Superior temporal gyrus (tissue), 1 donor: ENCODE results near the gene TNS4.

Source experiments
- DNase-seq: peaks from one replicate; pipeline ENCODE4 v3.0.0-alpha.2; 2016; ENCODE audit errors: extremely low spot score

TNS4 gene

DNA sequence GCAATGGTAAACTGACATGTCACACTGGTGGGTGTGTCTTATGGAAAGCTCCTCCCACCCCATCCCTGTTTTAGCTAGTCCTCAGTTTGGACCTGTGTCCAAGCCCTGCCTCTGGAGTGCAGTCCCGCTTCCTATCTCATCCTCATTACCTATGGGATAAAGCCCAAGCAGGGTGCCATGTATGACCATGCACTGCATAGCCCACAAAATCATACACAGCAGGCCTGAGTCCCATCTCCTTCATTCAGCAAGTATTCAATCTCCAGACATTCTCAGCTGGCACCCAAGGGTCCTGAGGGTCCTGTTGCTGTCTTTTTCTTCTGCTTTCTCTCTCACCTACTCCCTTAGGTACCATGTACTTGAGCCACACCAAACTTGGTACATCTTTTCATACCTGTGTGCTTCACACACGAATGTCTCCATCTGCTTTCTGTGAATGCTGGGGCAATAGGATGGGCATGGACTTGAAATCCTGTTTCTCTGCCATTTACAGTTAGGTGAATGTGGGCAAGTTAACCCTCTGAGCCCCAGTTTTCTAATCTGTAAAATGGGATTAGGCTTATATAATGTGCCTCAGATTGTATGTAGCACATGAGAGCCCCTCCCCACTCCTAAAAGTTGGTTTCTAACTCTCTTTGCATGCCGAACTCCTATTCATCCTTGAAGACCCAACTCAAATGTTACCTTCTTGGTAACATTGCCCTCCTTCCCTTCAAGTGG is 28.5 kb downstream of the TNS4 start:
- DNase-seq, result no peak

DNA sequence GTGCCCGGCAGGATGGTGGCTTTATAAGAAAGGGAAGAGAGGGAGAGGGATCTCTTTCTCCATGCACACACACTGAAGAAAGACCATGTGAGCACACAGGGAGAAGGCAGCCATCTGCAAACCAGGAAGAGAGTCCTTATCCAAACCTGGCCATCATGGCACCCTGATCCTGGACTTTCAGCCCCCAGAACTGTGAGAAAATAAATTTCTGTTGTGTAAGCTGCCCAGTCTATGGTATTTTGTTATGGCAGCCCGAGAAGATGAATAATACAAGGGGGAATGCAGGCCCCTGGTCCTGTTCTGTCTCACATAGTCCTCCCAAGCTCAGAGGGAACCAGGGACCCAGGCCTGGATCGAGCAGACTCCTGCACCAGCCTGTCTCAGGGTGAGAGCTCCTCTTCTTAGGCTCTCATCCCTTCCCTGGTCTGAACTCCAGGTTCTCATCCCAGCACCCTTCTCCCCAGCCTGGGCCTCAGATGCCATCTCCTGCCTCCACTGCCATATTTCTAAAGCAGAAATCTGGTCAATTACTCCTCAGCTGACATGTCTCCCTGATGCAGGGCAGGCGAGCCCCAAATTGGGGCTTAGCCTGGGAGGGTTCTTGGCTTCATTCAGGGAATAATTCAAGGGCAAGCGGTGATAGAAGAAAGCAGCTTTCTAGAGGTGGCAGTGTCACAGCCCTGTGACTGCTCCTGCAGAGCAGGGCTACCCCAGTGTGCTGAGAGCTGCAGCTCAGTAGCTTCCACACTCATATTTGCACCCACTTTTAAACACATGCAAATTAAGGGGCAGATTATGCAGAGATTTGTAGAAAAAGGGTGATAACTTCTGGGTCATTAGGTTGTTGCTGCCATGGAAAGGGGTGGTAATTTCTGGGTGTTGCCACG is 29.3 kb downstream of the TNS4 start:
- no peak for DNase-seq

DNA sequence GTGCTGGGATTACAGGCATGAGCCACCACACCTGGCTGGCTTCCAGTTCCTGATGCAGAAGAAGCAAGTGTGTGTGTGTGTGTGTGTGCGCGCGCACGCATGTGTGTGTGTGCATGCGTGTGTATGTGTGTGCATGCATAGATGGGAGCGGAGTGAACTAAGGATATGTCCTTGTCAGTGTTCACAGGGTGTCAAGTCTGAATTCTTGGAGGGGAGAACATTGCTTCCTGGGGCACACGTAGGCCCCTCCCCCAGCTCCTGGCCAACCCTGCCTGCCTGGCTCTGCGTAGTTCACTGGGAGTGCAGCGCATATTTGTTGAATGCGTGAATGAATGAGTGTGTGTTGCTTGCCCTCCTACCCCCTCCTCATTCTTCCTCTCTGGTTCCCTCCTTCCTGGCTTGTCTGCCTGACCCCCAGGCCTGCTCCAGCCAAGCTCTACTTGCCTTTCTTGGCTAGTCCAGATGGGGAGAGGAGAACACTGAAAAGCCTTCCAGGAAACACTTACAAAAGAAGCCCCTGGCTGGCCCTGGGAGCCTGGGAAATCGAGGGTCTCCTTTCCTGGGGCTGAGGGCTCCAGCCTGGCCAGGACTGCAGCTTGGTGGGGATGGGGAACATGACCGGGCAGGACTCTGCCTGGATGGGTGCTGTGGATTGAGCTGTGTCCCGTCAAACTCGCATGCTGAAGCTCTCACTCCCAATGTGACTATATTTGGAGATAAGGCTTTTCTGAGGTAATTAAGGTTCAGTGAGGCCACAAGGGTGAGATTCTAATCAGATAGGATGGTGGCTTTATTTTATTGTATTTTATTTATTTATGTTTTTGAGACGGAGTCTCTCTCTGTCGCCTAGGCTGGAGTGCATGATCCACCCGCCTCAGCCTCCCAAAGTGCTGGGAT is 30.2 kb downstream of the TNS4 start:
- no peak for DNase-seq

DNA sequence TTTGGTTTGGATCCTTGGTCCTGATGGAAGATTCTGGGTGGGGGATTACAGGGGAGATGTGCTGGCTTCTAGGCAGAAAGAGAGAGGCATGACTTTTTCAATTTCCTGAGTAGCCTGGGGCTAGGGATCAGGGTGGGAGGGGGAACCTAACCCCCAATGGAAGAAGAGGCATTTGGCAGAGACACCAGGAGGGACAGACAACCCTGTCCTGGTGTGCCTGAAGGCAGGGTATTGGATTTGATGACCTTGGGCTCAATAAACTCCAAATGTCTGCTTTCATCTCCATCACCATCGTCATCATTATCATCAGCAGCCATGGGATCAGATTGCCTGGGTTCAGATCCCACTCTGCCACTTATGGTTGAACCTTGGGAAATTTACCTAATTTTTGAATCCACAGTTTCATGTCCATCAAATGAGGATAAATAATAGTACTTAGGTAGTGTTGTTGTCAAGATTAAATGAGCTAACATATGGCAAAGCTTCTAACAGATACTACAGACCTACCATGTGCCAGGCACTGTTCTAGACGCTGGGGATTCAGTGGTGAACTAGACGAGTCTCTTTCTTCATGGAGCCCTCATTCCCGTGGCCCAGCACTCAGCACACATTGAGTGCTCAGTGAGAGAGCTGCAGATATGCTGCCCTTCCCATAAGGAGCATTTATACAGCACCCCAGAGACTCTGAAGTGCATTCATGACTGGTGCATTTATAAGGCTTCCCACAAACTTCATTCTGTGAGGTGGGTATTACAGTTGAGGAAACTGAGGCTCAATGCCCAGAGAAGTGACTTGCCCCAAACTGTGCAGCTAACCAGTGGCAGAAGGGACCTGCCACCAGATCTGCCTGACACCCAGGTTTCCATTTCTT is 31.4 kb downstream of the TNS4 start:
- DNase-seq, result no peak

DNA sequence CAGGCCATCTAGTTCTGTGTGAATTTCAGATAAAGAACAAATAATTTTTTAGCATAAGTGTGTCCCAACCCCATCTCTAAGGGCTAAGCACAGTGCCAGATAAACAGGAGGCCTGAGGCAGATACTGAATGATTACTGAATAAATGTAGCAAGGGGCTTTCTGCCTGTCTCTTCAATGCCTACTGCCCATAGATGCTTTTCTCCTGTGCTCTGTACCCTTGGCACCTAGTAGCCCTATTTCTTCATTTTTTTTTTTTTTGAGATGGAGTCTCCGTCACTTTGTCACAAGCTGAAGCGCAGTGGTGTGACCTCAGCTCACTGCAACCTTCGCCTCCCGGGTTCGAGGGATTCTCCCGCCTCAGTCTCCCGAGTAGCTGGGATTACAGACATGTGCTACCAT is 32.9 kb downstream of the TNS4 start:
- no peak for DNase-seq

DNA sequence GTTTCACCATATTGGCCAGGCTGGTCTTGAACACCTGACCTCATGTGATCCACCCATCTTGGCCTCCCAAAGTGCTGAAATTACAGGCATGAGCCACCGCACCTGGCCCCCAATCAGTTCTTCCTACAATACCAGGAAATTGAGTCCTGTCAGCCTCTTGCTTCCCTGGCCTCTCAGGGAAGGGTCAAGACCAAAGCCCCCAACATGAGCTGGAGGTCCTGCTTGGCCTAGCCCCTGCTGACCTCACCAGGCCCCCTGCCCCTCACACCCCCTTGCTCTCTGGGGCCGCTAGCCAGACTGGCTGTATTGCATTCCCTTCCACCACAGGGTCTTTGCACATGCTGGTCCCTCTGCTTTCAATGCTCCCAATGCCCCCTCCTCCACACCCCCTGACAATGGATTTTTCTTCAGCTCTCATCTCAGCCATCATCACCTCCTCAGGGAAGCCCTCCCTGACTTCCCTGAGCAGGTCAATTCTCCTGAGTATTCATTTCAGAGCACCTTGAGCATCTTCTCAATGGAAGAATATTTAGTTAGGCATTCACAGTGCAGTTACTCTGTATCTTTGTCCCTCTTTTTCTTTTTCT is 34.0 kb downstream of the TNS4 start:
- DNase-seq, result no peak

DNA sequence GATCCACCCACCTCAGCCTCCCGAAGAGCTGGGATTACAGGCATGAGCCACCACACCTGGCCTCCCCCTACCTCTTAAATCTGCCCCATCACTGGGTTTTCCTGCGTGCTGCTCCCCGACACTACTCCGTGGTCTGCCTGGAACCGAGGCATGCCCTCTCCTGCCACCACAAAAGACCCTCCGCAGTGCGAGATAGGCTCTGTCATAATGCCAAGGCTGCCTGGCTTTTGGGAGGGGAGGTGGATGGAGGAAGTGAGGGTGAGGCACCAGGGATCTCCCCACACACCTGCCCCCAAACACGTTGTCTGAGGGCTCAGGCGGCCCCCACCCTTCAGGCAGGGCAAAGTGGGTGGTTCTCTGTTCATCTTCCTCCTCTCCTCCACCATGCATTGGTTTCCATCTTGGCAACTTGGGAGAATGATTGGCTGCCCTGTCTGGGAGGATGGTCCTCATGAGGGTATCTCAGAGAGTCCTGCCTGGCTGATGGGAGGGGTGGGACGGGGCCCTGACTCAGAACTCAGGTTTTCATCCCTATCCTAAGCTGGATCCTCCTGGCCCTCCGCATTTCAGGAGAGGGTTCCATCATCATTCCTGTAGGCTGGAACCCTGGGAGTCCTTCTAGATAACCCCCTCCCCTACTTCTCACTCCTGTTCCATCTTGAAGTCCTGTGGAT is 35.0 kb downstream of the TNS4 start:
- DNase-seq, result no peak

DNA sequence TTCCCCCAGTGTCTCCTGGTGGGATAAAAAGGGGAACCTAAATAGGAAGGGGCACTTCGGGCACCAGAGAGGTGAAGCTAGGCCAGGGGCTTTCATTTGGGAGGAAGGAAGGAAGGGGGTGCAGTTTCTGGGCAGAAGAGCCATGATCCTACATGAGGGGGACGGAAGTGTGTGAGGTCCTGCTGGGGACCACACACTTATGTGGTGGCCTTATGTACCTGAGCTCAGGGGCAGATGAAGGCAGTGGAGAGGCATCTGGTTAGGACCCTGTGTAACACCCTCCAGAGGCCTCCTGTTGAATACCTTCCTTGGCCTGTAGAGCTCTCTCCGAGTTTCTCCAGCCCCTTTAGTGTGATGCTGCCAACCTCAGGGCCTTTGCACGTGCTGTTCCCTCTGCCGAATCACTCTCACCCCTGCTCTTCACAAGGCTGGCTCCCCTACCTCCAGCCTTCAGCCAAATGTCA is 37.0 kb downstream of the TNS4 start:
- DNase-seq, result no peak

DNA sequence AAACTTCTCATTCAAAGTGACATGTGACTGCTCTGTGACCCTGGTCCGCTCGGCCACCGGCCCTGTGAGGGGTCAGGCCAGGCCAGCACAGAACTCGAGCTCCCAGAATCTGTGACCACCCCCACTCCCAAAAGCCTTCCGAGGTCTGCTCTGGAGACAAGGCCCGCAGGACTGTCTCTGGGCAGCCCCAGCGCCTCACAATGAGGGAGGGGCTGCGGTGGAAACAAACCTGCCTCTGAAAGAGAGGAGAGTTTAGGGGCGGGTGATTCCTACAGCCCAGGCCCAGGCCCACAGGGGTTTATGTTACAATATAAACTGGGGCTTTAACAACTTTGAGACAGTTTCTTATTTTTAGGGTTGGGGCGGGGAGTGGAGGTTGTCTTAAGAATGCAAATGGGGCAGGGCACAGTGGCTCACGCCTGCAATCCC is 38.3 kb downstream of the TNS4 start:
- no peak for DNase-seq

DNA sequence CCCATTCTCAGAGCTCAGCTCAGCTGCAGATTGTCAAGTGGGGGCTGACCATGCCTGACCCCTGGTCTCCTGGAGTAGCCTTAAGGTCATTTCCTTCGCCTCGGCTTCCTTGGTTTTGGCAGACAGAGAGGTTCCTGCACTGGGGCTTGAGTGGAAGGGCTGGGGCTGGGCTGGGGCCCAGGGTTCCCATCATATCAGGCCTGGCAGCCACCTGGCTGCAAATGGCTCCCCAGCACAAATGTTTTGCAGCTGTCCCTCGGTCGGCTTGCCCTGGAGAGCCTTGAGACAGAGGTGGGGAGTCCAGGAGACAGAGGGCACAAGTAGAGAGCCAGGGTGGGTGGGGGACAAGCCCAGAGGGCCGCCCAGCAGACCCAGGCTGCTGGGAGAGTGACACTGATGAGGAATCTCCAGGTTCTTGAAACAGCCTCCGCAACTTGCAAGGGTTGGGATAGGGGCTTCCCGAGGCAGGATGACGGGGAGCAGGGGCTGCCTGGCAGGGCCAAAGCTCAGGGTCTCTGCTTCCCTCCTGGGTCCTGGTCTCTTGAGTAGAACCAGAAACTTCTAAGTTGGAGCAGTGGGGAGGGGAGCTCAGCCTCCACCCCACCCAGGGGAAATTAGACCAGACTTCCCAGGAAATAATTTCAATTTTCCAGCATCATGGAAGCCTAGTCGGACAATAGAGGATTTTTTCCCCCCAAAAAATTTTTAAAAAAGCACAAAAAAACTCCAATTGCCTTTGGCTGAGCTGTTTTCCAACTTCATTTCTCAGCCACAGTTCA is 38.9 kb downstream of the TNS4 start:
- DNase-seq, result no peak

DNA sequence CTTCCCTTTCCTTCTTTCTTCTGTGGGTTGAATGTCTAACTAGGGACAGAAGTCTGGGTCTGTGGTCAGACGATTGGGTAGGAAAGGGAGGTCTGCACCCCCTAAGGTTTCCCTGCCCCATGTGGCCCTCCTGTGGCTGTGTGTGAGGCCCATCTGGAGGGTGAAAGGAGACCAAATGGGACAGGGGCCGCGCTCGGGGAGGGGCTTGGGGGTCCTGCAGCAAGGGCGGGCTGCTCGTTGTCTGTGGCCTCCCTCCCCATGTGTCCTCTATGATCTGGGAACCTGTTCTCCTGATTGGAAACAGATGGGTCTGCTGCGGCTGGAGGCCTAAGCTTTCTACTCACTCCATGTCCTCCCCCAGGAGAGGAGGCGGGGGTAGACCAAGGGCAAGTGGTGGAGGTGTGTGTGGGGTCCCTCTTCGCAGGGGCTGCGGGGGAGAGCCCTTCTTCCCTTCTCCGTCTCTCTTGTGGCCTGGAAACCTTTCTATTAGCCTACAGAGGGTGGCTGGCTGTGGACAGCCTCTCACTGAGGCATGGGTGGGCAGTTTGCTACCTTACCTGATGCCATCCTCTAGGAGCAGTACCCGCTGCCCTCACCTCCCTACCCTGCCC is 39.6 kb downstream of the TNS4 start:
- DNase-seq, result no peak

DNA sequence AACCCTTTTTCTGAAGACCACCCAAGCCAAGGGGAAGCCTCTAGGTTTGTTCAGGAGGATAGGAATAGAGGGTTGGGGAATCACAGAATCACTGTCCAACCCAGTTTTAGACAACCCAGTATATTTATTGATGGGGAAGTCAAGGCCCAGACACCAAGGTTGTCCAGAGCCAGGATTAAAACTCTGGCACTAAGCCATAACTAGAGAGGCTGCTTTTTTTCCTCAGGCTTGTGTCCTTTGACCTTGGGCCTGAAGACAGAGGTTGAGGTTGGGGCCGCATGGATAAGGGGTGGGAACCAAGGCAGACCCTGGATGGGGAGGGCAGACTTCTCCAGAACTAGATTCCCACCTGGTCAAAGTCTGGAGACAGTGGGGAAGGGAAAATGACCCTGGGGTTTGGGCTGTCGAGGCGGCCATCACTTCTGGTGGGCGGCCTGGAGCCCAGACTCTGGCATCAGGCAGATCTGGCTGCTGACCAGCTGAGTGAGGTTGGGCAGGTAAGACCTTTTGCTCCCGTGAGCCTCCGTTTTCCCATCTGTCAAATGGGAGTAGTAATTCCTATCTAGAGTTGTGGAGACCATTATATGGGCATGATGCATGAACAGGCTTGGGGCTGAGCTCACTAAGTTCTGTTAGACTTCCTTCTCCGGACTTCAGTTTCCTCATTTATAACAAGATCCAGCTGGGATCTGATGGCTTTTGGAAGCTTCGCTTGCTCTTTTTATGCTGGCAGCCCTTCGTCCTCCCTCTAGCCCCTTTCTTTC is 40.3 kb downstream of the TNS4 start:
- no peak for DNase-seq

DNA sequence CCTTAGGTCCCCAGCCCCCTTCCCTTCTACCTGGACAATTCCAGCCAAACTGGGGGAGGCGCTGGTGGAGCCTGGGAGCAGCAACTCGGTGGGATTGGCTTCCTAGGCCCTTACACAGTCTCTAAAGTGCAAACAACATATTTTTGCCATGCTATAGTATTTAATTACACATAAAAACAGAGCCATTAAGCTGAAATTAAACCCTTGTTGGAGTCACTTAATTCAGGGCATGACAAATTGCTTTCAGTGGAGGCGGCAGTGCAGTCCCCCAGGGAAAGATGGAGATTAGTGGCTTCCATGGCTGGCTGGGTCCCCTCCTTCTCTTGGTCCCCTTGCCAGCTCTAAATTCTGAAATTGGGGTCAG is 40.8 kb downstream of the TNS4 start:
- no peak for DNase-seq

DNA sequence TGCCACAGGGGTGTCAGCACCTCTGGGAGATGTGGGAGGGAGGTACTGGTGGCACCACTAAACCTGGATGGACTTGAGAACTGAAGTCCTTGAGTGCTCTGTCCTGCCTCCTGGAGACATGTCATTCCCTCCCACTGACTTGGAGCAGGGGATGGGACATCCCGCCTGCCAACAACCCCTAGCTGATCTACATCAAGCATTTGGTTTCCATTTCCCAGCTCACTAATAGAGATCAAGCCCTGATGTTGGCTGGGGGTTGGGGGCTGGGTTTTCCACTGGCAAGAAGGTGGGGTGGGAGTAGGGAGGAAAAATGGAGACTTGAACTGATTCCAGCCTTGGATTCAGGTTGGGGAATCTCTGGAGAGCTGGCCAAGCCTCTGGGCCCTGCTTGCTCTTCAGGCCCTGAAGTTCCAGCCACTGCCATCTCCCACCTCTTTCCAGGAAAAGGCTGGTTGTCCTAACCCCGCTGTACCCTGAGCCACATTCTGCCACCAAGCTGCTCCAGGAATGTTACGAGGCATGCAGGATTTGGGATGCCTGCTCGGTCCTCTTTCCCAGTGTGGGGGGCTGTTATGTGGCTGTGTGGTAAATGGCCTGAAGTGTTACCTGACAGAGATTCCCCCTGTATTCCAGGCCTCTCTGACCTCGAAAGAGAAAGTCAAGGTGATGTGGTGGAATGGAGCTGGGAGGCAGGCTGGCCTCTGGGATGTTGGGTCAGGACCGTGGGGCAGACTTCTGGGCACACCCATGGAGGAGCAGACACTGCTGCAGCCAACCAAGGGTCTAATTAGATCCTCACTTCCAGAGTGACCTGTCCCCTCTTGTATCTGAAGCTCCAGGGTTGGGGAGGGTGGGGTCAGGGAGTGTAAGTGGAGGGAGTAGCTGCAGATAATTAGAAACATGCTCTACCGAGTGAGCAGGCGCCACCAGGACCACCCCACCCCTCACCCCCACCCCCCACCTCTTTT is 41.5 kb downstream of the TNS4 start:
- DNase-seq, result no peak

DNA sequence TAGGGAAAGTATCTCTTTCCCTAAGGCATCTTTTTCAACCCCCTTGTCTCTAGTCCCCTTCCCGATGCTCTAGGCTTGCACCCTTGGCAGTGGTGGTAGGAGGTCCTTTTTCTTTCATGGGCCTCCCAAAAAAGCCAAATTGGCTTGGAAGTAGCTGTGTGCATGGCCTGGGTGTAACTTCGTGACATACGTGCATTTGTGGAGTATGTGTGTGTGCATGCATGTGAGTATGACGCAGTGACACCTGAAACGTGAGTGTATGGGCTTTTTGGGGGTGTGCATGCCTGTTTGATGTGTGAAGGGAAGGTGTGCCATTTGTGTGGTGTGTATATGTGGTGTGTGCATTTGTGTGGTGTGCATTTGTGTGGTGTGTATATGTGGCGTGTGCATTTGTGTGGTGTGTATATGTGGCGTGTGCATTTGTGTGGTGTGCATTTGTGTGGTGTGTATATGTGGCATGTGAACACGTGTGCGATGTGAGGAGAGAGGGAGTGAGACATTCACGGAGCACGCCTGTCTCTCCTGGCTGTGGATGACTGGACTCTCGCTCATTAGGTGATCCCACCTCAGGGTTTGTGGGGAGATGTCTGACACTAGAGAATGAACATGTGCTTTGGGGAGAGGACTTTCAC is 42.5 kb downstream of the TNS4 start:
- DNase-seq, result no peak

DNA sequence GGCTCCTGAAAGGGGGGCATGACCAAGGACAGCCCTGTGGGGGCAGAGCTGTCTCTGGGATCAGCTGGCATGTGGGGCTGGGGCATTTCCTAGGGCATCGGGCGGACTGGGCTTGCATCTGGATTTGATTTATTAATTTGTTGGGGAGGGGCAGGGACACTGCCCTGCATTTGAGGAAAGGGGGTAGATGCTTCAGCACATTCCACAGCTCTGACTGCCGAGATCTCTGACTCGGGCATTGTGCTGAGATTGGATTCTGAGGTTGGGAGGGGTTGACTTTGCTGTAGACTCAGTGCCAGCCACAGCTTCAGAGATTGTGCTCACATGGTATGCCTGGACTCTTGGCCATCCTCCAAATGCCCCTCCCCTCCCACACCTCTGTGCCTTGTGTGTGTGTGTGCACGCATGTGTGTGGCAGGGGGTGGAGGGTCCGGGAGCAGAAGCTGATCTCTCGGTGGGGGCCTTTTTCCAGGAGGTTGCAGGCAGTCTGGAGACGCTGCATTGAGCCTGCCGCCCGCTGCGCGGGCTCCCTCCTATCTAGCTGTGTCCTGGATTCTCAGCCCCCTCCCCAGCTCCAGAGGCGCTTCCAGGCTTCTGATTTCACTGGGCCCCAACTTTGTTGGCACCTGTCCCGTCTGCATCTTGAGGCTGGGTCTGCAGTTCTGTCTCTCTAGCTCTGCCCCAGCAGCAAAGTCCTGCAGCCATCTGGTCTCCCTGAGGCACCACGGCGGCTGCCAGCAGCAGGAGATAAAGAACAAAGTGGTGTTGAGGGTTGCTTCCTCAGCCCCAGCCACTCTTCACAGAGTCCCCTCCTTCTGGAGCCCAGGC is 43.2 kb downstream of the TNS4 start:
- DNase-seq, result no peak
